Stimulated activated CD4-positive, alpha-beta T cell treated with anti-CD3 and anti-CD28 coated beads, TNF-alpha, amount 100 ng/mL, for 1 hour (primary cell): ENCODE results near the gene CFAP53.
A peak's percentile ranks its signal among the peaks of the same experiment; 100 is the strongest.
"Not testable (repeated sequence)": the region's sequence is repeated elsewhere in the genome, so short reads cannot be mapped to it uniquely, and the experiment has no call there.

Source experiments
- DNase-seq, 3 donors: peaks; one replicate each; pipeline ENCODE4 v3.0.0-alpha.2; 2020; ENCODE audit warnings: low read depth in 3 of 3, low spot score in 1 of 3

CFAP53 gene

DNA sequence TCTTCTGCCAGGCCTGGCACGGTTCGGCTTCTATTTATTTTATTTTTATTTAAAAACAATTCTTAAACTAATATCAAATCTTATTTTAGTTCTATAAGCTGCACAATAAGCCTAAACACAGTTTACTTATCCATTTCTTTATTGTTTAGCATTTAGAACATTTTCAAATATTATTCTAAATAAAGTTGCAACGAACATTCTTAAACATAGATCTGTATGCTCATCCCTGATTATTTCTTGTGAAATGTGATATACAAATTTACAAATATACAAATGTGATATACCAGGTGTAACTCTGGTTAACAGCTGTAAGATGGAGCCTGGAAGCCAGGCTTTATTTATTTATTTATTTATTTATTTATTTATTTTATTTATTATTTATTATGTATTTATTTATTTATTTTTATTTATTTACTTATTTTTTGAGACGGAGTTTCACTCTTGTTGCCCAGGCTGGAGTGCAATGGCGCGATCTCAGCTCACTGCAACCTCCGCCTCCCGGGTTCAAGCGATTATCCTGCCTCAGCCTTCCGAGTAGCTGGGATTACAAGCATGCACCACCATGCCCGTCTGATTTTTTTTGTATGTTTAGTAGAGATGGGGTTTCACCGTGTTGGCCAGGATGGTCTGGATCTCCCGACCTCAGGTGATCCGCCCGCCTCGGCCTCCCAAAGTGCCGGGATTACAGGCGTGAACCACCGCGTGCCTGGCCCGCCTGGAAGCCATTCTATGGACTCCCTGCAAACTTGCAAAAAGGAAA, 22.2 kb upstream of the CFAP53 start:
- DNase-seq: not testable (repeated sequence)

DNA sequence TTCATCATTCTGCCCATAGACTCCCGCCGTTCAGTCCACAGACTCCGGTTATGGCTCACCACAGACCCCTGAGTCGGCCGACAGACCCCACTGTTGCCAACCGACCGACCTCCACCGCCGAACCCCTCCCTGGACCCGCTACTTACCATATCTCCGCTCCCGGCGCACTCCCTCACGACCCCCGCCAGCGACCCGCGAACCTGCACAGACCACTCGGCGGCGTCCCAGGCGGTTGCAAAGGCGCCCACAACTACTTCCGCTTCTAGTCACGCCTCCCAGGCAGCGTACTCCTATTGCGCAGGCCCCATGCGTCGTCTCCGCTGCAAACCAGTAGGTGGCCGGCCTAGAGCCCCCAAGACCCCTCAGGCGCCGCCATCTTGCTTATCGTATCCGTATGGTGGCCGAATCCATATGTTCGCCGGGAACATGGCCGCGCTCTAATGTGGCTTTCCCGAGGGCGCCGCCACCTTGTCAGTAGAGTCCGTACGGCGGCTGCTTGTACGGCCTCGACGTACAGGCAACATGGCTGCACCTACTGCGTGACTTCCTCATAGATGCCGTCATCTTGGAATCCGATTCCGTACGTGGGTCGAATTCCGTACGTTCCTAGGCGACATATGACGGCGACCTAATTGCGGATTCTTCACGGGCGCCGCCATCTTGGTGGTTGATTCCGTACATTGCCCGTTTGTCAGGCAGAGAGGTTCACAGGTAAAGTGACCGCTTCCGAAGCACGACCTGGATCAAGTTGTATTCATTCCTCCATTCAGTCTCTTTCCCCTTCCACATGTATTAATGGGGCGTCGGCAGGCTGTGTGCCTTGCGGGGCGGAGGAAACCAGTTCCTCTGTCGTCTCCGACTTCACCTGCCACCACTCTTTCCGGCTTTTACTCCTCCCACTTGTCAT, 21.4 kb upstream of the CFAP53 start, which contains the start of gene CXXC1:
CXXC1 (minus strand) TSS at position 252 of the 907 bp plus-strand sequence; CDS start at position 149, 103 bp downstream.
- peak; percentile 88 to 97 (median 96) for DNase-seq

DNA sequence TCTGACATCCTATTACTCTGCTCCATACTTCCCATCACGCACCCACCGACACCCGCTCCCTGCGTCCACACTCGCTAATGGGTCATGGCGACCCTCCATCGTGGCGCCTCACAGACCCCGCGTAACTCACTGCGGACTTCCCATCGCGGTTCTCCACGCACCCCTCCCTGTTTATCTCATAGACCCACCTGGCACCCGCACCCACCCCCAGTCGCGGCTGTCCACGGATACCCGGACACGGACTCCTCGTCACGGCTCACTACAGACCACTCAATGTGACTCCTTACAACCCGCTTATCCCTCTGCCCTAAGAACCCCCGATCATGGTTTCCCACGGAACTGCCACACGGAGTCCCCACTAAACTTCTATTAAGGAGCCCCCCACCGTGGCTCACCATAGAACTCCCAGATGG, 20.7 kb upstream of the CFAP53 start:
- no peak for DNase-seq

DNA sequence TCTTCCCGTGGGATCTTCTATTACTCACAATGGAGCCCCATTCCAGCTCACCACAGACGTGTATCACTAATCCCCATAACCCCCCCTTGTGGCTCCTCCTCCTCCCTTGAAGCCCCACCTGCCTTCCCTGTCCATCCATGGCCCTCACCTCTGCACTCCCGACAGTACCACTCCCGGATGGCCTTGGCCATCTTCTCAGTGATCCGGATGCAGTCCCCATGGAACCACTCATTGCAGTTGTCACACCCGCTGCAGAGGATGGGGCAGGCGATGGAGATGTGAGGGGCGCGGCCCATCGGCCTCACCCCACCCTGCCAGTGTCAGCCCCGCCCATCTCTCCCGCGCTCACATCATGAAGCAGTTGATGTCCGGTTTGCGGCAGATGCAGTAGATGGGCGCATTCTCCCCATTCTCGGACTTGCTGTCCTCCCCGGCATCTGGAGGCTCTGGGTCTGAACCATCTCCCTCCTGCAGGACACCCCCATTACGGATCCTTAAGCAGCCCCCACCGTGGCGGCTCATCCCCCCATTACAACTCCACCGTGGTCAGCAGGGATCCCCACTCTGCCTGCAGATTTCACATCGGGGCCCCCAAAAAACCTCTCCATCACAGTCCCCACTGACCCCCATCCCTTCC, 20.2 kb upstream of the CFAP53 start:
- no peak for DNase-seq

DNA sequence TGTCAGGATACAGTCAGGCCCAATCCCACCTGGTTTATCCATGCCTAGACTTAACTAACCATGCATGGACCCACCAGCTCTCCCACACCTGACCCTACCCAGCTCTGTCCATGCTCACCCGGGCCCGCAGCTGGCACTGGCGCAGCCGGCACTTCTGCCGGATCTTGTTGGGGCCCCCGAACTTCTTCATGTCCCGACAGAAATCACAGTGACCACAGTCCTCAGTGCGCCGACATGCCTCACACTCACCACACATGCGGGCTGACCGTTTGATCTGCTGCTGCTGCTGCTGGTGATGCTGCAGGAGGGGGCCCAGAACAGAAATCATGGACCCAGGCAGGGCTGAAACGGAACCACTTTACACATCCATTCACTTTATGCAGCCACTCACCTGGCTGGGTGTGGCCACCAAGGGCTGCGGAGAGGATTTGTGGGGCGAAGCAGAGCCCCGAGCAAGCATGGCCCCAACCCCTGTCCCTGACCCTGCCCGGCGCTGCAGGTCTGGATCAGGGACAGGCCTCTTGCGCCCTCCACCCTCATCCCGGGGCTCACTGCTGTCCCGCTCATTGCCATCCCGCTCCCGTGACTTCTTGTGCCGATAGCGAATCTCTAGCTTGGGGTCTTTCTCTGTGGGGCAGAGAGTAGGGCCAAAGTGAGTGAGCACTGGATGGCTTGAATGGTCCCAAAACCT, 19.5 kb upstream of the CFAP53 start:
- DNase-seq: no peak

DNA sequence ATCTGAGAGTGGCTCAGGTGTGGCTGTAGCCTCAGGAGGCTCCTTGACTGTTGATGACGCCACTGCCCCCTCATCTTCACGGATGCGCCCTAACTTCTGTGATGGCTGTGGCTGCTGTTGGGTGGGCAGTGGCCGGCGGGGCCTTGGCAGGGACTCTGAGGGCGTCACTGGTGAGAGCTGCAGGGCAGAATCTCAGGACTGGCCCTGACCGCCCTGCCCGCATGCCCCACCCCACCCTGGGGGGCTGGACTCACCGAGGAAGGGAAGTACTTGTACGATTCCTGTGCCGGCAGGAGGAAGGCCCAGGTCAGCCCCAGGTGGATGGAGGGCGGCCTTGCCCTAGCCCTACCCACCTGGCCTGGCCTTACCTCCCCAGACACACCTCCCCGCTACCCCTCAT, 18.8 kb upstream of the CFAP53 start:
- no peak for DNase-seq

DNA sequence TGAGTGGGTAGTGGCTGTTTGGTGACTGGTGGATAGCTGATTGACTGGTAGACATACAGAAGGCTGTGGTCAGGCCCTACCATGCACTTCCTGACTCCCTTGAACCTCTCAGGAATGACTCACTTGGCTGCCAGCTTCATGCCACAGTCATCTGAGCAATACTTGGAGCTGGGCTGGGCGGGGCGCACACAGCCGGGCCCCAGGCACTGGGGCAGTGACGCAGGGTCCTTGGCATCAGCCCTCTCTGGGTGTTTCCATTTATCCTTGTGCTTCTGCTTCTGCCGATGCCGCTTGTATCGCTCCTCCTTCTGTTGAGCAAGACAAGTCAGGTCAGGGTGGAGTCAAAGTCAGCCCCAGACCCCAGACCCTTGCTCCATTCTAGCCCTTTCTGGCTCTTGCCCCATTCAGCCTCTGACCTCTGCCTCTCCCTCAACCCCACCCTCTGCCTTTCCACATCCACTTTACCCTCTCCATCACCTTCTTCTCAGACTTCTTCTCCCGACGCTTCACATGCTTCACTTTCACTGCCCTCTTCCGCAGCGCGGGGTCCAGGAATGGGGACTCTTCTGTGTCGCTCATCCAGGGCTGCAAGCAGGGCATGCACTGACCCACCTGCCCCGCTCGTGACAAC, 18.1 kb upstream of the CFAP53 start:
- no peak for DNase-seq

DNA sequence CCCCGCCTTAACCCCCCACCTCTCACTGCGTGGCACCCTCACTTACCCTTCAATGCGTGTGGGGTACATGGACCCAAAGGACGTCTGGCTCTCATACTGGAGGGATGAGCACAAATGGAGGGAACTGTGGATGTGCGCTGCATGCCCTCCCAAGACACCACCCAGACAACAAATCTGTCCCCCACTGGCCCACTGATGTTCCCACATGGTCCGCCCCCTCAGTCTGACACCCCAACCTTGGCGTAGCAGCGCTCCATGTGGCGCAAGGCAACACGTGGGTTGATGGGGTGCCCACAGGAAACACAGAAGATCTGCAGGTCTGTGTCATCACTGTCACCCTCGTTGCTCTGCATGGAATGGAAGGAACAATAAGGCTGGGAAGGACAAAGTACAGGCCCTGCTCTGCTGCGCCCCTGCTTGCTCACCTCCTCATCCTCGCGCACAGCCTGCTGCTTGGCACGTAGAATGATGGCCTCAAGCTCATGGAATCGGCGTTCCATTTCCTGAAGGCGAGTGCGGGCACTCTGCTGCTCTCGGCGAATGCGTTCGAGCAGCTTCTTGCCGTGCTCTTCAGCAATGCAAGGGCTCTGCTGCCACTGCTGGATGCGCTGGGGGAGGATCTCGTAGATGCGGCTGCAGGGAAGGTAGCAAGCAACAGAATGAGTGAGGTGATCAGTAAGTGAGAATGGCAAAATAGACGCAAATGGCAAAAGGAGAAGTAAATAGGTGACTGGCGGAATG, 17.3 kb upstream of the CFAP53 start:
- no peak for DNase-seq

DNA sequence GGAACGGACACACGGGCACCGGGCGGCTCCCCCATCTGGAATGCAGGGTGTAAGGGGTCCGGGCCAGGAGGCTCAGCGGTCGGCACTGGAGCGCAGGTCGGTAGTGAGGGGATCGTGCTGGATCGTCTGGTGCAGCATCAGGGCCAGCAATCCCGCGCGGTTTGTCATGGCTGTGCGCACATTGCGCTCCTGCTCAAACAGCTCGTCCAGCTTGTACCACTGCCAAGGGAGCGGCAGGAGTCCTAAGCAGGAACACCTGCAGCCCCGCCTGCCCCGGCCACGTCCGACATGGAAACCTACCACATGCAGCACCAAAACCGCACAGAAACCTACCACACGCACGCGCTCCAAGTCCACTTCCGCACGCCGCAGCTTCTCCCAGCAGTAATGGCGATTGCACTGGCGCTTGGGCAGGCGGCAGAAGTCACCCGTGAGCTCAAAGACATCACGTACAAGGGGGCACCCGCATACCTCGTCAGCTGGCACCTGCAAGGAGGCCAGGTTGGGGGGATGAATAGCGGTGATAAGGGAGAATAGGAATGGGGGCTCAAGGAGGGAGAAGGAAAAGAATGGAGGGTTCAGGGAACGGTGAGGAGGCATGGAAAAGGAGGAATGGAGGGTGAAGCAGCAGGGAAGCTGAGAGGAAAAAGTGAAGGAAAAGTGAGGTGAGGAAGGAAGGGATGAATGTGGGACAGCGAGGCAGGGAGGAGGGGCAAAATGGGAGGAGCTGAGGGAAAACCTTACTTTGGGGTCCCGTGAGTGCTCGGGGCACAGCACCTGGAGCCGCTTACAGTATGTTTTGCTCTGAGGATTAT, 16.4 kb upstream of the CFAP53 start:
- DNase-seq: no peak

DNA sequence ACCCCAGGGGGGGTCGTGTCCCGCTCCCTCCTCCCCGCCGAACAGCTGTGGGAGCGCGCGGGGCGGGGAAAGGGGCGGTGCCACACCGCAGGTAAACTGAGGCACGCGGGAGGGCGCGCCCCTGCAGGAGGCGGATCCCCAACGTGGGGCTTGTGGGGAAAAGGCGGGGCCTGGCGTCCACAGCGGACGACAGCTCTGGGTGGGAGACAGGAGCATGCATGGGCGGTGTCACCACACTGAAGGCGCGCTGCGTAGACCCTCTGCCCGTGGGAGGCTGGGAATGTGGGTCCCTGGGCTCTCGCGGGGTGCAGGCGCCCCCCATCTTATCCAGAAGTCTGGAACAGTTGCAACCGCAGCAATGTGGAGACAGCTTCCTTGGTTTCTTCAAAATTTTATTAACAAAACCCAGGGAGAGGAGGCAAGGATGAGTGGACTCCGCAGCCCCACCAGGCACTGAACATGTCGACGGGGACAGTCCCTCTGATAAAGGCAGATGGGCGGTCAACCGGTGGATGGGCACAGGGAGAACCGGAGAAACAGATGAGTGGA, 15.8 kb upstream of the CFAP53 start:
- DNase-seq: no peak

DNA sequence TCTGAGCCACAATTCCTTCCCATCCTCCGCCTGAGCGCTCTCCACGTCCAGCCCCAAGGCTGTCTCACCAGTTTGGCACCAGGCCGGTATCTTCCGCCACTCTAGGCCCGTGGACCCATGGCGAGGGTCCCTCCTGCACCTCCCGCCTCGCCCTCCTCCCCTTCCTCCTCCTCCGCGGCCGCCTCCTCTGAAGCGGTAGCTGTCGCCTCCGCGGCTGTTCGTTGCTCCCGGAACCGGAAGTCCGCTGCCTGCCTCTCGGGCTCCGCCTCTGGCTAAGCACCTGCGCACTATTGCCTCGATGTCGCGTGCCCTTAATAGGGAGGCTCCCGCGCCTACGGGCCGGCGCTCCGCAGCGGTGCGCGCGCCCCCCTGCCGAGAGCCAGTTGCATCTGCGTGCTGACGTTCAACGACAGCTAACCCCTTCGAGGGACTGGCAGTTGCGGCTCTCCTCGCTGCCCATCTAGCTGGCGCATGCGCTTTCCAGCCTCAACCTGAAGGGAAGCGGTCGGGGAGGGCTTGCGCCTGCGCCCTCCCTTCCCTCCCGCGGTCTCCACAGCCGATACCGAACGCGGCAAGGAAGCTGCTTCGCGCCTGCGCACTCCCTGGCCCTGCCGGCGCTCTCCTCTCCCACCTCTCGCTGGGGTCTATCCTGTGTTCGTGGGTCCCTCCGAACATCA, 15.1 kb upstream of the CFAP53 start, which contains the start of gene MBD1:
MBD1 (minus strand) TSS at position 229 of the 677 bp plus-strand sequence. CDS start 1,531 bp downstream, outside the sequence.
- DNase-seq: peak; percentile 88 to 93 (median 93)

DNA sequence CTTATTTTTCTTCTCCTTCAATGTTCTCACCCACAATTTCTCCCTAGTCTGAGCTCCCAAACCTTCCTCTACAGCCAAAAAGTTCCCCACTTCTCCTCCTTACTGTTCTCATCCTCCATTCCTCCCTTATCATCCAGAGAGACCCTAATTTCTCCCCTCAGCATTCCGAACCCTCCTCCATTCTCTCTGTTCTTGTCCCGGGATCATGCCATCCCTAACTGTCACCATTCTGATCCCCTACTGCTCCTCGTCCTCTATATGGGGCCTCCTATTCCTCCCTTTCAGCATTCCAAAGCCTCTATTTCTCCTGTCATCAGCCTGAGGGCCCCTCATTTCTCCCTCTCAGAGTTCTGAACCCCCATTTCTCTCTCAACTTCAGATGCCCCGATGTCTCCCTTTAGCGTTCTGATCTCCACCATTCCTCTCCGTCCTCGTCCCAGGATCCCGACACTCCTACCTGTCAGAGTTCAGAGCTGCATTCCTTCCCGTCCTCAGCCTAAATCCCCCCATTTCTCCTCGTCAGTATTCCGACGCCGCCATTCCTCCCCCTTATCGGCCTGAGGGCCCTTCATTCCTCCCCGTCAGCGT, 14.5 kb upstream of the CFAP53 start:
- no peak for DNase-seq

DNA sequence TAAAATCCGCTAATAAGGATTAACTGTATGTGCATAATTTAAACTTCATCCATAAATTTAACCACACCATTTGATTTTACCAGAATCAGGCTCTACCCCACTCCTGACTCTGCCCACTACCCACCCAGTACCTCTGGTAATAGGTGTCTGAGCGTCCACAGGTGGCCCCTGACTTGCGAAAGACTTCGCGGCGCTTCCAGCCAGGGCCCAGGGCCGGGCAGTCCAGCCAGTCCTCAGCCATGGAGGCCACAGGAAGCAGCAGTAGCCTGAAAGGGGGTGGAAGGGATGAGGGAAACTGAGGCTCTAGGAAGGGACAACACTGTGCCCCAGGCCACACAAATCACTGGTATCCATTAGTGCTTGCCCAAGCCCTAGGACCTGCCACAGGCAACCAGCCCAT, 13.5 kb upstream of the CFAP53 start:
- DNase-seq: no peak

DNA sequence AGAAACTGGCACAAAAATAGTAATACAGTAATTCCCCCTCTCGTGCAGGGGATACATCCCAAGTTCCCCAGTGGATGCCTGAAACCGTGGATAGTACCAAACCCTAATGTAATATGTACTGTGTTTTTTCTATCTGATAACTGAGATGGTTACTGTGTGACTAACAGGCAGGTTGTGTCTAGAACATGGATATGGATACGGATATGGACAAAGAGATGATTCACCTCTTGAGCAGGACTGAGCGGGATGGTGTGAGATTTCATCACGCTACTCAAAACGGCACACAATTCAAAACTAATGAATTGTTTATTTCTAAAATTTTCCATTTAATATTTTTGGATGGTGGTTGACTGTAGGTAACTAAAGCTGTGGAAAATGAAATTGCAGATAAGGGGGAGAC, 11.6 kb upstream of the CFAP53 start:
- no peak for DNase-seq

DNA sequence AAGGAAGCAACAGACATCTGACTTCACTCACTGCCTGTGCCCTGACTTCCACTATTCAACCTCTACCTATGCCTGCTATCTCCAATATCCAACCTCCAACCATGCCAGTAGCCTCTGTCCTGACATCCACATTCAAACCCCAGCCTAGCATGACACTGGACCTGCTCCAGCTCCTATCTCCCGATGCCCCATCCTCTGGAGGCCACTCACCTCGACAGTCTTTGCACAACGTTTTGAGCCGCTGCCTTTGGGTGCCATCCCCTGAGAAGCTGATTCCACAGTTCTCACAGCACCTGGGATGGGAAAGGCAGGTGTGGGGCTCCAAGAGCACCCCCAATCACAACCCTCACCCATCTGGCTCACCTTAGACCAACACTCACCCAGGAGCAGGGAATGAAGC, 10.2 kb upstream of the CFAP53 start:
- DNase-seq: no peak

DNA sequence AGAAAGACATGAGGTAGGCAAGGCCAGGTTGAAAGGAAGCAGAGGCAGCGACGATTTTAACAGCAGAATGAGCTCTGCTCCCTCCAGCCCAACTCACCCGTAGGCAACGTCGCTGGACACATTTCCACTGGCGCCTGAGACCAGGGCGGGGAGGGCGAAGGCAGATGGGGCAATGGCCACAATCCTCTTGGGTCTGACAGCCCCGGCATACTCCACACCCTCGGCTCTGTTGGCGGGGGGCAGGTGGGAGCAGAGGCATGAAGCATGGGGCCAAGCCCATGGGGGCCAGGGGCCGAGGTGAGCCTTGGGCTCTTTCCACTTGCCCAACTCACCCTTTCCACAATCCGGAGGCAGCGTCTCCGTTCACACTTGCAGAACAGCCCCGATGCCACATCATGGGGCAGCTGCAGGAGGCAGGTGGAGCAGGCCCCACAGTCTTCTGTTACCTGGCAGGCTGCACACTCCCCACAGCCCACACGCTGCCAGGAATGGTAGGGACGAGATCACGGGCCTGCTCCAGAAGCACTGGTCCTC, 9.3 kb upstream of the CFAP53 start:
- DNase-seq: no peak

DNA sequence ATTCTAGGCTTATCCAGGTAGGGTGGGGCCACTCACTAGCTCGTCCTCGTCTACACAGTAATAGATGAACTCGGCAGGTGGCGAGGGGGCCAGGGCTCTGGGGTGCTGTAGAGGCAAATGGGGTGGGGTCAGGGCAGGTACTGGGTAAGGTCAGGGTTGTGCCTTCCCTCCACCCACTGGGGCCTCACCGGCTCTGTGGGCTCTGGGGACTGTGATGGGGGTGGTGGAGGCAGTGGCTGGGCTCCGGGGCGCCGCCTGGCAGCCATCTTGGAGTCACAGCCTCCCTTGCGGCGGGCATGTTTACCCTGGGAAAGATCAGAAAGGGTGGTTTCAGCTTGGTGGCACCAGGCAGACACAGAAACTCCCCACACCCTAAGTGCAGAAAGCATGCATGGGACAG, 8.6 kb upstream of the CFAP53 start:
- DNase-seq: no peak
